Central memory CD4-positive, alpha-beta T cell (primary cell): ENCODE results near the gene NNT.
"Not testable (repeated sequence)": the region's sequence is repeated elsewhere in the genome, so short reads cannot be mapped to it uniquely, and the experiment has no call there.

ENCODE experiments used
- DNase-seq: peaks from one replicate; pipeline ENCODE4 v3.0.0; 2022

NNT gene

DNA sequence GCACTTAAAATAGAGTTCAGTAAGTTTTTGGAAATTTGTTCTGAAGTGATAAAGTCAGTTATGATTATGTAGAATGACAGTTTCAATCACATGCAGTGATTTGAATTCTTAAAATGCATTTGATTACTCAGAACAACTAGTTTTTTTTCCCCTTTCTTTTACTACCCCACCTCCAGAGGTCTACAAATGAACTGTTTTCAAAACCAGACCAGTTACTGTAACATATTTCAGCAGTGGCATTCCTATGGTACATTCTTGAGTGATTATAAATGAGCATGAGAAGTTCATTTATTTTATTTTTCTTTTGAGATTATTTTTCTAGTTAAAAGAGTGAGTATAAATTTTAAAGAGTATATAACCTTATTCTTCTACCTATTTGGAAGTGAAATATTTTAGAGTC is 71.6 kb downstream of the NNT start:
- no peak for DNase-seq

DNA sequence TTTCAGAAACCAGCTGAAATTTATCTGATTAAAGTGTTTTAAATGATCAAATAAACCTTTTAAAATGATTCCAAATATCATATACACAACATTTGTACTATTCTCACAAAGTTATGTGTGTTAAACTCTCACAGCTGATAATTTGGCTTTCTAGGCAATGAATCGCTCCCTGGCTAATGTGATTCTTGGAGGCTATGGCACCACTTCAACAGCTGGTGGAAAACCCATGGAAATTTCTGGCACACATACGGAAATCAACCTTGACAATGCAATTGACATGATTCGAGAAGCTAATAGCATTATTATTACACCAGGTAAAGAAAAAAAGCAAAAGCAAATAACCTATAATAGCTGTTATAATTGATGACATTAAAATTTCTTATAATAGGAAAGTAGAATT is 72.4 kb downstream of the NNT start:
- DNase-seq, result no peak

DNA sequence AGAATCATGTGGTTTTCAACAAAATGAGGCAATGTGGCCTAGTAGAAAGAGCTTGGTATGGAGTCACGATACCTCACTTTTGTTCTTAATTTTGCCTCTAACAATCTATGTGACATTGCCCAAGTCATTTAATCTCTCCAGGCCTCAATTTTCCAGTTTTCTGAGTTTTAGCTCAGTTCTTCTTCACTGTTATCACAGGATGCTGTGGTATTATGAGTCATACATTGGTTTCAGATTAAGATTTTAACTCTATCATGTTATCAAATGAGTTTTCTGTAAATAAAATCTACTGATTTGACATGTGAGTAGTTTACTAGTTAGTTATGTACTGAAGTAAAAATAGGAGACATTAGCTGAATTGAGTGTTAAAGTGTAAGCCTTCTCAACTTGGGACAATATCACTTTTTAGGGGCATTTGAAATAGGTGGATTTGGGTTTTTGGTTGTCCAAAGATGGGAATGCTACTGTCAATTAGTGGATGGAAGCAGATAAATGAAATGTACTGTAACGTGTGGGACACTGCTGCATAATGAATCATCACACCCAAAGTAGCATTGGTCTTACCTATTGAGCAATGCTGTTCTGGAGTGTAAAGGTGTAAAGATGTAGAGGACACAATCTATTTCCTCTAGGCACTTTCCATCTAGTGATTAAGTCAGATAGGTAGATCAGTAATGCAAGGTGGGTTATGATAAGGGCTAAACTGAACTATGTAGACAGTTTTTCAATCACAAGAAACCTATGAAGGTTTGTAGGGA is 73.3 kb downstream of the NNT start:
- DNase-seq, result no peak

DNA sequence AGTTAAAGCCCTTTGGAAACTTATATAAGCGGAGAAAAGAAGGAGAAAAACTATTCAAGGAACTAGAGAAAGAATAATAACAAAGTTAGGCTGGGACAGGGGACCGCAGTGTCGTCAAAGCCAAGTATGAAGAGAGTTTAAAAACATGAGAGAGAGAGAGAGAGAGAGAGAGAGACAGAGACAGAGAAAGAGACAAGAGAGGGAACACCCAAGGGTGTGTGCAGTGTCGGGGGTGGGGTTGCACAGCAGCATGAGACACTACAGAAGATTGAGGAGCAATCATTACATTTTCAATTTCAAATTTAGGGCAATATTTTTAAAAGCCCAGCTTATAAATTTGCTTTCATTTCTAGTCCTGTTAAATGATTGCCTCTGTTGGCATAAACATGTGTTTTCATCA is 74.3 kb downstream of the NNT start:
- DNase-seq, result no peak

DNA sequence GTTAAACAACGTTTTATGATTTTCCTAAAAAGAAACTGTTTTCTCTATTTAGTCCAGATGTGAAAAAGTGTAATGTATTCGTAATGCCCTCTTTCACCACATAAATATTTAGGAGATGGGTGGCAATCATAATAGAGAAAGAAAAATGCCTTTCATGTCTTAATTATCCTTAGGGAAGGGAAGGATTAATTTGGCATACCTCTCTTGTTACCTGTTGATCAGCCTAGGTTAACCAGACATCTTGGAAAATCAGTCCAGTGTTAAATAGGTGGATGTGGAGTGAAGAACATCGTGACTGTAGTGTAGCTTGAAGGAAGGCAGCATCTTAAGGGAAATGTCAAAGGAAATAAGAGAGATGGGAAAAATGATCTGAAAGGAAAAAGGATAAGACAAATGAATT is 76.2 kb downstream of the NNT start:
- DNase-seq, result no peak

DNA sequence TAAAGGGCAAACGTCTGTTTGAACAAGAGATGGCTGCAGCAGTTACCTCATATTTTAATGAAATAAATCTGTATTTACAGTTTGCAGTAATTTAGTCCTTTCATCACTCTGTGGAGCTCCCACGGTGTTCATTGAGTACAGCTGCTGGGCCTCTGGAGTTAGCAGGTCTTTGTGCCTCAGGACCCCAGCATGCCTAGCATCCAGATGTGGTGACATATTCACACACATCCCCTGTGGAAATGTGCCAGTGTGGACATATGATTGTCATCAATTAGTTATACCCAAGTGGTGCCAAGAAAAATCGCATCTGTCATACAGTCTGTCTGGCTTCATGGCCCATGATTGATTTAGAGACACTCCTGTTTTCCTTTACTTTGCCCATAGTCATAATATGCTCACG is 77.3 kb downstream of the NNT start:
- DNase-seq, result no peak

DNA sequence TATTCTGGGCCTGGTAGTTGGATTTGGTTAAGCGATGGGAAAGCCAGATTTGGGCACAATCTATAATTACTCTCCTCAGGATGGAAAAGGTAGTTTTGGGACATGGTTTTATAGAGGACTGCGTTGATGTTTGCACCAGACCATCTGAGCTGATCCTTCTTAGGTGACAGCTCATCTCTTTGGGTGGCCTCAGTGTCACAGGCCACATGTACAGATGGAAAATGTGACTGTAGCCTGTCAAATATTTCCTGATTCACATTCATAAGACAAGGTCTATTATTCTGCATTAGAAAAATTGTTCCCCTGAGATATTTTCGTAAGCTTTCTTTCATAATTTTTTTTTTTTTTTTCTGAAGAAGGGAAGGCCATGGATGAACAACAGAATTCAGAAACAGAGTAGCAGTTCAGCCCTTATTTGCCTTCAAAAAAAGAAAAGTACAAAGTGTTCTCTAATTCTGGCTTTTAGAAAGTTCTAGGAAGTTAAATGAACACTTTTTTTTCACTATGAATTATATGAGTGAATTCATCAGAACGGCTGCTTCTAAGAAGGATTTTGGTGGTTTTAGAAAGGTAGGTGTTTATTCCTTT is 81.0 kb downstream of the NNT start:
- DNase-seq, result no peak

DNA sequence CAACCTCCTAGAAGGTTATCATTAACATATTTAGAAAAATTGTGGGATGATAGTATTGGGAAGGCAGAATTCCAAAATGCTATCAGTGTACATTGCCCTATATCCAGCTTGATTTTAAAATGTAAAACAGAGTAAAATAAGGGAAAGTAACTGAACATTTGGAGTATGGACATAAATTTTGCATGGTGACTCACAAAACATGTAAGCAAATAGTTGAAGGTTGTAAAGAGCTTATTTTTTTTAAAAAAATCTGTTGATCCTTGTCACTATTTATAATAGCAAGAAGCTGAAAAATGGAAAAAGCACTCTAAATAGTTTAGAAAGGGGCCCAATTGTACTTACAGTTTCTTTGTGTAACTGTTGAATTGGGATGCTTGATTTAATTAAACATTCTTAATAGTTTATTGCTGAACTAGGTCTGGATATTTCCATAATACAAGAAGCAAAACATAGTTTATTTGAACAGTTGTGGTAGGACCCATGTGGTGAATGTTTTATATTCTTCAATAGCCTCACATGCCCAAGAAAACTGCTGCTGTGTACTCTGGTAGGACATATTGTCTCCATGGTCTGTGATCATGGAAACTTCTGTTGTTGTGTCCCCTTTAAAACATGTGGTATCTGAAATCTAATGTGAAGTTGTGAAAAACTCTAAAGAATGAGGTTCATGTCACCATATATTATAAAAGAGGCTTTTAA is 82.4 kb downstream of the NNT start:
- DNase-seq, result no peak

DNA sequence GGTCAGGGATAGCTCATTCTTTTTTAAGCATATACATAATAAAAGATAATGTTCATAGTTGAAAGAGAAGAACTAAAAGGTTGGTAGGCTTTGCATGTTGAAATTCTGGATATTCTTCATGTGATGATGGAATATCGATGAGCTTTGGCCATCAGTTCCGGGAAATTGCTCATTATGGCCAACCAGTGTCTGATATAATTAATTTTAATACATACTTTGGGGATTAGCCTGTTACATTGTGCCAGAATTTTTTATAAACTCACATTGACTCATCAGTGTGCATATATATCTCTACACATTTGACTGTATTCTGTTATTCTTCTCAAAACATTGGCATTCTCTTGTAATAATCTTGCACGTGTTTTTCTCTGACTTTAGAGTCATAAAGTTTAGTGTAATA is 84.3 kb downstream of the NNT start:
- DNase-seq, result no peak

DNA sequence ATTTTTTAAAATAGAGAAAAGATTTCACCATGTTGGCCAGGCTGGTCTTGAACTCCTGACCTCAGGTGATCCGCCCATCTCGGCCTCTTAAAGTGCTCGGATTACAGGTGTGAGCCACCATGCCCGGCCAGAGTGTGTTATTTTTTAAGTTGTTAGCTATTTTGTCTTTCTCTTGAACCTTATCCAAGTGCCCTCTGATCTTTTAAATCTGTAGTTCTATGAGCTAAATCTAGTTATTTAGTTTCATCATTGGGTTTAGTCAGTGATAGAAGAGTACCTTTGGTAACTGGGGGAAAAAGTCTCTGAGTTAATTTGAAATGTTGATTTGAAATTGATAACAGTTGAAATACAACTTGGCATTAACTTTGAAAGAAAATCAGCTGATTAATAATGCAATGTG is 88.3 kb downstream of the NNT start:
- no peak for DNase-seq

DNA sequence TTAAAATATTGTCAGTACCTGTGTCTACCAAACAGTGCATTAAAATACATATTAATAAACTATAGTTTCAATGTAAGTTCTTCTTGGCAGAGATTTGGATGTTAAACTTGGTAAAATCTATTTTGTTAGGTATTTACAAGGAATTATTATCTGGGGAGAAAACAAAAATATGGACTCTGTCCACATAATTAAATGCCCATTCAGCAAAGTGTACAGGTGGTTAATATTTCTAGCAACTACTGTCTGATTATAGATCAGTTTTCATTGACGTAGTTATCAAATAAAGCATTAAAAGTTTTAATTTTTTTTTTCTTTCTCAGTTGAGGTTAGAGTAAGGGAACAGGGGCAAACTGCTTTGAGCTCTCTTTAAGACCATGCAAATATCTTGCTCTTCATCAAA is 88.9 kb downstream of the NNT start:
- no peak for DNase-seq

DNA sequence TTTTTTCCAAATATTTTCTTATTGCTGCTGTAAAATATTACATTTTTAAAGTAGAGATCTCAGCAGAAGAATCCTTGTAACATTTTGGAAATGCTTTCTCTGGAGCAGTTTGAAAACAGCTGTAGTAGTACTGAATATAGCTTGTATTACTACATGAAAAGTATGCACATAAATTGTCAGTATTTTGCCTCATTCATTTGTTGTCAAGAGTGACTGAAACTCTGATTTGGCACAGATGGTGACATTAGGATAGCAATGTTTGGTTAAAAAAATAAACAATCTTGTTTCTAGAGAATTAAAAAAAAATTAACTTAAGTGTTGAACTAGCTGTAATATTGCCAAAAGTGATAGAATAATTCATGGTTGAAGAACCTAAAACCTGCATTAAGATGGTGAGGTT is 90.4 kb downstream of the NNT start:
- DNase-seq, result no peak

DNA sequence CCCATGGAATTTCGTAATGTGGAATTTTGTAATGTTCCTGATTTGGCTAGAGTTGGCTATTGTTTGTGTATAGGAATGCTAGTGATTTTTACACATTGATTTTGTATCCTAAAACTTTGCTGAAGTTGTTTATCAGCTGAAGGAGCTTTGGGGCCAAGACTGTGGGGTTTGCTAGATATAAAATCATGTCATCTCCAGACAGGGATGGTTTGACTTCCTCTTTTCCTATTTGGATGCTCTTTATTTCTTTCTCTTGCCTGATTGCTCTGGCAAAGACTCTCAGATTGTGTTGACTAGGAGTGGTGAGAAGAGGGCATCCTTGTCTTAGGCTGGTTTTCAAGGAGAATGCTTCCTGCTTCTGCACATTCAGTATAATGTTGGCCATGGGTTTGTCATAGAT is 91.0 kb downstream of the NNT start:
- no peak for DNase-seq

DNA sequence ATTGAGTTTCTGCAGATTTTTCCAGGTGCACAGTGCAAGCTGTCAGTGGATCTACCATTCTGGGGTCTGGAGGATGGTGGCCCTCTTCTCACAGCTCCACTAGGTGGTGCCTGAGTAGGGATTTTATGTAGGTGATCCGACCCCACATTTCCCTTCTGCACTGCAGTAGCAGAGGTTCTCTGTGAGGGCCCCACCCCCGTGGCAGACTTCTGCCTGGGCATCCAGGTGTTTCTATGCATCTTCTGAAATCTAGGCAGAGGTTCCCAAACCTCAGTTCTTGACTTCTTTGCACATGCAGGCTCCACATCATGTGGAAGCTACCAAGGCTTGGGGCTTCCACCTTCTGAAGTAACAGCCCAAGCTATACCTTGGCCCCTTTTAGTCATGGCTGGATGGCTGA is 93.5 kb downstream of the NNT start:
- not testable (repeated sequence) for DNase-seq

DNA sequence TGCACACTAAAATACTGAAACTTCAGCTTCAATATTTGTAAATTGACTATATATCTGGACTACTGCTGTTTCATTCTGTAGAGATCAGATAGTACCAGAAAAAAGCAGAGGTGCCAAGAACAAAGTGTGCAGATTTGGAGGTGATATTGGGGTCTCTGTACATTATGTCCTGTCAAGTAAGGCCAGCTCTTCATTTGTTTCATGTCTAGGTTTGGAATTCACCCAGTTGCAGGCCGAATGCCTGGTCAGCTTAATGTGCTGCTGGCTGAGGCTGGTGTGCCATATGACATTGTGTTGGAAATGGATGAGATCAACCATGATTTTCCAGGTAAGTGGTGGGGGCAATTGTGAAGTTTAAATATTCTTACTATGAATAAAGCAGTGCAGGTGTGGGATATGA is 96.9 kb downstream of the NNT start:
- DNase-seq, result no peak

DNA sequence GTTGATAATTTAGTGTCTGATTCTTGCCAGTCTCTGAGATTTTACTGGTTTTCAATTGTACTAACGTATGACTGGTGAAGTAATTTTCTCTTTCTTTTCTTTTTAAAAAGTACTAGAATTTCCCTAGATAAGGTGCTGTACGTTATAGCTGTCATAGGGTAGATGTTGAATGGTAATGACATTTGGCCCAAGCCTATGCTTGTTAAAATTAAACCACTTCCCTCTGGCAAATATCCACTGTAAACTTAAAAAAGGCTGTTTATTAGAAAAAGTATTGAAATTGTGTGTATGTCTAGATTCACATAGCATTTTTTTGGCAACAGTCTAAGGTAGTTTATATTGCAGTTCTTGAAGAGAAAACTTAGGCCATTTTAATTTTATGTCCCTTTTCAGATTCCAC is 97.6 kb downstream of the NNT start:
- DNase-seq, result no peak

DNA sequence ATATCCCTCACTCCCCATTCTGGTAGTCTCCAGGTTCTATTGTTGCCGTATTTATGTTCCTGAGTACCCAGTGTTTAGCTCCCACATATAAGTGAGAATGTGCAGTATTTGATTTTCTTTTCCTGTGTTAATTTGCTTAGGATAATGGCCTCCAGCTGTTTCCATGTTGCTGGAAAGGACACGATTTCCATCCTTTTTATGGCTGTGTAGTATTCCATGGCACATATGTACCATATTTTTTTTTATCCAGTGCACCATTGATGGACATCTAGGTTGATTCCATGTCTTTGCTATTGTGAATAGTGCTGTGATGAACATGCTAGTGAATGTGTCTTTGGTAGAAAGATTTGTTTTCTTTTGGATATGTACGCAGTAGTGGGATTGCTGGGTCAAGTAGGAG is 98.2 kb downstream of the NNT start:
- DNase-seq, result no peak

DNA sequence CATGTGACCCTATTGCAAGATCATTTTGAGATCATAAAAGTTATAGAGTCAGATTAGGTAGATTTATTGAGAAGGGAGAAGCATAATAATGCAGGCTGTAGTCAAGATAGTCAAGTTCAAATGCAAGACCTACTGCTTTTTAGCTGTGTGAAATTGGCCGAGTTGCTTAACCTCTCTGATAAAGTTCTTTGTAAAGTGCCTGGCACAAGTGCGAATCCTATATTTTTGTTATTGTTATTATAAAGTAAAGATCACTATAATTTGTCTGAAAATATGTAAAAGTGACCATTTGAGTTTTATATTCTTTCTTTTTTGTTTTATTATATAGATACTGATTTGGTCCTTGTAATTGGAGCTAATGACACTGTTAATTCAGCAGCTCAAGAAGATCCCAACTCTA is 99.3 kb downstream of the NNT start:
- no peak for DNase-seq

DNA sequence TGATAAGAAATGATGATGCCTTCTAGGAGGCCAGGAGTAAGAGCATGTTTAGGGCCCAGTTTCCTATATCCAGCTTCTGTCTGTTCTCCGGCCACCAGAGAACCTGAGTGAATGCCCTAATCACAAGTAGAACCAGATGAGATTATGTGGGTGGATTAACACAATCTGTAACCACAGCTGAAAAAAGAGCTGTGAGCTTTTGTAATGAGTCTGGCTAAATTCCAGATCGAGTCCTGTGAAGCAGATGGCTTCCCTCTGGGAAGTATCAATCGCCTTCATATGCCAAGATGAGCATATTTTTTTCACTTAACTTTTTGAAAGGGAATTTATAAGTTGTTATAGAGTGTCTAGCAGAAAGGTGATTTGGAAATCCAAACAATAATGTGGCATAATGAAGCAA is 99.8 kb downstream of the NNT start:
- DNase-seq, result no peak

DNA sequence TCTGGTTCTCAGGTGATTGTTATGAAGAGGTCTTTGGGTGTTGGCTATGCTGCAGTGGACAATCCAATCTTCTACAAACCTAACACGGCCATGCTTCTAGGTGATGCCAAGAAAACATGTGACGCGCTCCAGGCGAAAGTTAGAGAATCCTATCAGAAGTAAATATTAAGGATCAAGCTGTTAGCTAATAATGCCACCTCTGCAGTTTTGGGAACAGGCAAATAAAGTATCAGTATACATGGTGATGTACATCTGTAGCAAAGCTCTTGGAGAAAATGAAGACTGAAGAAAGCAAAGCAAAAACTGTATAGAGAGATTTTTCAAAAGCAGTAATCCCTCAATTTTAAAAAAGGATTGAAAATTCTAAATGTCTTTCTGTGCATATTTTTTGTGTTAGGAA is 101.3 kb downstream of the NNT start:
- DNase-seq, result no peak

DNA sequence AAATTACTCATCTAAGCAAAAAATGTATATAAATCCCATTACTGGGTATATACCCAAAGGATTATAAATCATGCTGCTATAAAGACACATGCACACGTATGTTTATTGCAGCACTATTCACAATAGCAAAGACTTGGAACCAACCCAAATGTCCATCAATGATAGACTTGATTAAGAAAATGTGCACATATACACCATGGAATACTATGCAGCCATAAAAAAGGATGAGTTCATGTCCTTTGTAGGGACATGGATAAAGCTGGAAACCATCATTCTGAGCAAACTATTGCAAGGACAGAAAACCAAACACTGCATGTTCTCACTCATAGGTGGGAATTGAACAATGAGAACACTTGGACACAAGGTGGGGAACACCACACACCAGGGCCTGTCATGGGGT is 103.6 kb downstream of the NNT start:
- DNase-seq, result not testable (repeated sequence)

DNA sequence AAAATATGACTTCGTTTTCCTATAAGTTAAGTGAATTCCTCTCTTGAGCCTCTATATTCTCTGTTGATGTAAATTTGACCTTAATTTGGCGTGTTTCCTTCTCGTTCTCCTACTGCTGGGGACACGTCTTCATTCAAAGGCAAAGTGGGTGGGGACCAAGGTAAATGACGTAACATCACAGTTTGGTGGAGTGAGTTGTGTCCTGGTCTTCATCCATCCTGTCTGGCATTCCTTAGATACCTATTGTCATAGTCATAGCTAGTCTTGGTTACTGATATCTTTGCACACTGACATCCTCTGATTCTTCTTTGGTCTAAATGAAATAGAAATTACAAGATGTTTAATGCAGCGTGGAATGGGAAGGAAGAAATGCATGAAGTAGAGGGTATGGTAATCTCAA is 108.5 kb downstream of the NNT start:
- no peak for DNase-seq

DNA sequence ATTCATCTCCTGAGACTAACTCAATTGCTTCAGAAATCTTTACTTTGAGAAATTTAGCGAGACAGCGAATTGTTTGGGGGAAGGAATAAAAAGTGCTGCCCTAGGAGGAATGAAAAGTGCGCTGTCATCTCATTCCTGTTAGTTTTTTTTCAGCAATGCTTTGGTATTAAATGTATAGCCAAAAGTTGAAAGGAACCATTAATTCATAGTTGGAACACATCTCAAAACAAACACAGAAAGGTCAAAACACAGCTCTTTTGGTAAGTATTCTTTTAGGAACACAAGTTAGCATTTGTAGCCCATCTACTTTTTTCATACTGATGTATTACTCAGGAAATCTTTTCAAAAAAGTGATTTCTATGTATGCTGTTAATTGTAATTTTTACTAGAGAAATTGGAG is 109.1 kb downstream of the NNT start:
- no peak for DNase-seq

DNA sequence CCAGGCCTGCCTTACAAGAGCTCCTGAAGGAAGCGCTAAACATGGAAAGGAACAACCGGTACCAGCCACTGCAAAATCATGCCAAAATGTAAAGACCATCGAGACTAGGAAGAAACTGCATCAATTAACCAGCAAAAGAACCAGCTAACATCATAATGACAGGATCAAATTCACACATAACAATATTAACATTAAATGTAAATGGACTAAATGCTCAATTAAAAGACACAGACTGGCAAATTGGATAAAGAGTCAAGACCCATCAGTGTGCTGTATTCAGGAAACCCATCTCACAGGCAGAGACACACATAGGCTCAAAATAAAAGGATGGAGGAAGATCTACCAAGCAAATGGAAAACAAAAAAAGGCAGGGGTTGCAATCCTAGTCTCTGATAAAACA is 116.8 kb downstream of the NNT start:
- not testable (repeated sequence) for DNase-seq

DNA sequence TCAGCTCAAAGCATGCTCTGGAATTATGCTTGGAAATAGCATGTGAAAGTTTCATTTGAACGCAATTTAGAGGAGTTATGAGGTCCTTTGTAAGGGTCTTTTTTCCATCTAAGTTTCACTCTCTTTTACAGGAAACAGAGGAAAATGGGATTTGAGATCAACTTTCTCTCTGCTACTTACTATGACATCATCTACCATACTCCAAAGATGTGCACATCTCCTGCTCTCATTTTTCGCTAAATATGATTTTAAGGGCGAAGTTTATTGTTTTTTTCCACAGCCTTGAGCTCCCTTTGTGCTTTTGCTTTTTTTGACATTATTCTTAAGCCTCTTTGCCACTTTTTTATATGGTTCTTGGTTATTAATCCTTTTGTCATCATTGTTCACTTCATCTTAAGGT is 125.6 kb downstream of the NNT start:
- no peak for DNase-seq
